Aorta (tissue), 5 donors: ENCODE results near the gene ATP13A2. TPM values are rescaled to one million over a fixed set of nuclear protein-coding genes. Genes with fewer than 3 reads are reported as not detected.

Source experiments
- ATAC-seq: fragments of 200-7000 bp; cut with Tn5 transposase; one replicate; pipeline ENCODE4 v1.9.1; 2022; ENCODE audit warnings: moderate library complexity; ENCODE audit not compliant: low FRiP score
- DNase-seq, 2 donors: peaks; one replicate each; pipeline ENCODE4 v3.0.0-alpha.2; 2020
- H3K27ac ChIP-seq, 2 donors: one replicate each; pipeline ENCODE4 v1.5.1; 2013; ENCODE audit warnings: low read length in 2 of 2, mild to moderate bottlenecking in 2 of 2, moderate library complexity in 2 of 2, control low read depth in 1 of 2, inconsistent platforms in 1 of 2, low read depth in 1 of 2
- H3K27me3 ChIP-seq, 2 donors: one replicate each; pipeline ENCODE4 v1.6.1; 2013; ENCODE audit warnings: control low read depth in 1 of 2, low read length in 1 of 2, mild to moderate bottlenecking in 1 of 2, moderate library complexity in 1 of 2; ENCODE audit not compliant: insufficient read depth in 2 of 2, control insufficient read depth in 1 of 2
- H3K36me3 ChIP-seq, 2 donors: one replicate each; pipeline ENCODE4 v1.6.1; 2013; ENCODE audit warnings: control low read depth in 1 of 2, low read length in 1 of 2, mild to moderate bottlenecking in 1 of 2; ENCODE audit not compliant: insufficient read depth in 2 of 2, control insufficient read depth in 1 of 2
- H3K4me1 ChIP-seq, 2 donors: one replicate each; pipeline ENCODE4 v1.6.1; 2013; ENCODE audit warnings: low read length in 2 of 2, control low read depth in 1 of 2, mild to moderate bottlenecking in 1 of 2, moderate library complexity in 1 of 2; ENCODE audit not compliant: insufficient read depth in 2 of 2, control insufficient read depth in 1 of 2
- H3K4me3 ChIP-seq, 2 donors: one replicate each; pipeline ENCODE4 v1.5.1; 2013; ENCODE audit warnings: low read length in 2 of 2, control low read depth in 1 of 2, mild to moderate bottlenecking in 1 of 2
- H3K9me3 ChIP-seq: one replicate; pipeline ENCODE4 v1.6.1; 2013; ENCODE audit warnings: mild to moderate bottlenecking, low read length; ENCODE audit not compliant: control insufficient read depth
- WGBS, 2 donors: extraction: QIAGEN DNeasy Blood & Tissue Kit; methylation state at CpG; one replicate each; pipeline ENCODE4 v1.1.7; 2013; 5-methylcytosine and 5-hydroxymethylcytosine counted together
- intact Hi-C, 2 donors: fragments of 100-400 bp; cut with DNase I; formaldehyde crosslinking; loops; one replicate each; pipeline versions ENCODE4 v1.14.2 to v1.15.0; 2022
- polyA plus RNA-seq, 2 donors: library from polyadenylated mRNA; stranded (reverse); fragments of 200-250 nt; gene quantifications; one replicate each; pipeline ENCODE4 v1.2.3, GENCODE V29; 2013
- total RNA-seq, 2 donors: library from RNA; stranded (reverse); fragmentation: NEBNext Ultra II Directional; extraction: Animal tissue kit (Norgen Biotek cat#: 25700); gene quantifications; one replicate each; pipeline ENCODE4 v1.2.1, GENCODE V29; 2021
- donor health status: healthy with polysubstance abuse.
- donor health status: Bipolar disorder and iron deficiency.
- donor health status: DM: no; HTN: no; CAD: no.
- donor health status: DM: no; HTN: no; CAD: no.
- donor health status: DM: yes; HTN: yes; CAD: no.

The ATP13A2 gene
- total and polyA plus RNA-seq, 4 donors: 9.4 to 36.7 (median 27.9) TPM

GRCh38 chr1:17014671-17015567, 3.2 kb upstream of the ATP13A2 start:
- no peak for ATAC-seq
- no peaks in the 10 kb centered on the region for H3K36me3 ChIP-seq
- no peaks in the 10 kb centered on the region for H3K27me3 ChIP-seq
- peak in 1 of 2 donors; percentile 13 for DNase-seq
- H3K4me1 ChIP-seq: no peaks in the 10 kb centered on the region
- WGBS, 2 donors: 73 to 74% methylated on average over 10 of the region's 10 CpGs
- no peaks in the 10 kb centered on the region for H3K9me3 ChIP-seq
- H3K4me3 ChIP-seq: no peak overlapping the region
- intact Hi-C loops: loop anchor here in 1 of 2 donors (5.0 kb wide), 1 partner anchor 48 kb away; no protein-coding TSS in a partner anchor
- H3K27ac ChIP-seq: no peak overlapping the region

GRCh38 chr1:17013491-17014320, 2.0 kb upstream of the ATP13A2 start:
- H3K27ac ChIP-seq: no peak overlapping the region
- H3K4me3 ChIP-seq: no peak overlapping the region
- intact Hi-C loops: loop anchor here in 1 of 2 donors (2.0 to 5.0 kb wide), 2 partner anchors 39 to 46 kb away; no protein-coding TSS in a partner anchor
- WGBS, 2 donors: 90% methylated on average over 13 of the region's 13 CpGs
- no peaks in the 10 kb centered on the region for H3K27me3 ChIP-seq
- no peaks in the 10 kb centered on the region for H3K36me3 ChIP-seq
- H3K4me1 ChIP-seq: no peaks in the 10 kb centered on the region
- H3K9me3 ChIP-seq: no peaks in the 10 kb centered on the region
- DNase-seq (peak in 1 of 2 donors; percentile 50), ATAC-seq (no peak)

- 68 to 69% methylated on average over 9 of the region's 9 CpGs for WGBS, 2 donors
- H3K4me1 ChIP-seq: no peaks in the 10 kb centered on the region
- intact Hi-C loops: loop anchor here in 1 of 2 donors (2.0 to 5.0 kb wide), 2 partner anchors 40 to 46 kb away; no protein-coding TSS in a partner anchor
- ATAC-seq (no peak), DNase-seq (peak in 1 of 2 donors; percentile 64)
- H3K27ac ChIP-seq: no peak overlapping the region
- H3K9me3 ChIP-seq: no peaks in the 10 kb centered on the region
- H3K36me3 ChIP-seq: no peaks in the 10 kb centered on the region
- no peak overlapping the region for H3K4me3 ChIP-seq
- H3K27me3 ChIP-seq: no peaks in the 10 kb centered on the region
Observed at GRCh38 chr1:17012775-17013490, 1.2 kb upstream of the ATP13A2 start.

GRCh38 chr1:17011092-17011438, 663 bp downstream of the ATP13A2 start:
- Histone ChIP-seq H3K4me1 (no peaks in the 10 kb centered on the region), H3K36me3 (no peaks in the 10 kb centered on the region), H3K27ac (no peak overlapping the region), H3K9me3 (no peaks in the 10 kb centered on the region), H3K4me3 (peak overlapping the region; percentile 87 to 88), H3K27me3 (no peaks in the 10 kb centered on the region)
- 1 to 2% methylated on average over 15 of the region's 15 CpGs for WGBS, 2 donors
- DNase-seq: no peak
- ATAC-seq: no peak
- intact Hi-C loops: loop anchor here in 1 of 2 donors (5.0 kb wide), 1 partner anchor 44 kb away; no protein-coding TSS in a partner anchor

GRCh38 chr1:17009706-17010105, 2.0 kb downstream of the ATP13A2 start:
- H3K27me3 ChIP-seq: no peaks in the 10 kb centered on the region
- no peaks in the 10 kb centered on the region for H3K36me3 ChIP-seq
- H3K27ac ChIP-seq: no peak overlapping the region
- no peaks in the 10 kb centered on the region for H3K9me3 ChIP-seq
- DNase-seq (peak in 1 of 2 donors; percentile 35), ATAC-seq (no peak)
- 57 to 81% methylated on average over 4 of the region's 4 CpGs for WGBS, 2 donors
- no peak overlapping the region for H3K4me3 ChIP-seq
- no peaks in the 10 kb centered on the region for H3K4me1 ChIP-seq
- intact Hi-C loops: loop anchor here in 1 of 2 donors (5.0 kb wide), 1 partner anchor 42 kb away; no protein-coding TSS in a partner anchor

- no peaks in the 10 kb centered on the region for H3K27me3 ChIP-seq
- H3K4me1 ChIP-seq: no peaks in the 10 kb centered on the region
- H3K36me3 ChIP-seq: peaks cover 0 to 5% of the 10 kb centered on the region in 2 donors
- no peak overlapping the region for H3K4me3 ChIP-seq
- no peak overlapping the region for H3K27ac ChIP-seq
- DNase-seq (peak in 1 of 2 donors; percentile 37), ATAC-seq (no peak)
- intact Hi-C loops: no loop called here
- WGBS, 2 donors: 92 to 94% methylated on average over 15 of the region's 15 CpGs
- no peaks in the 10 kb centered on the region for H3K9me3 ChIP-seq
Observed at GRCh38 chr1:17008208-17008855, 3.4 kb downstream of the ATP13A2 start.

GRCh38 chr1:17007121-17007520, 4.6 kb downstream of the ATP13A2 start:
- Histone ChIP-seq H3K36me3 (peaks cover 0 to 8% of the 10 kb centered on the region in 2 donors), H3K4me3 (no peak overlapping the region), H3K4me1 (no peaks in the 10 kb centered on the region), H3K27ac (no peak overlapping the region), H3K27me3 (no peaks in the 10 kb centered on the region), H3K9me3 (no peaks in the 10 kb centered on the region)
- WGBS, 2 donors: 90 to 93% methylated on average over 8 of the region's 8 CpGs
- ATAC-seq (no peak), DNase-seq (peak in 1 of 2 donors; percentile 64)
- intact Hi-C loops: no loop called here

- H3K36me3 ChIP-seq: peaks cover 0 to 12% of the 10 kb centered on the region in 2 donors
- intact Hi-C loops: no loop called here
- no peak overlapping the region for H3K4me3 ChIP-seq
- no peak for ATAC-seq
- H3K27me3 ChIP-seq: no peaks in the 10 kb centered on the region
- no peak overlapping the region for H3K27ac ChIP-seq
- WGBS, 2 donors: 93 to 94% methylated on average over 19 of the region's 19 CpGs
- H3K9me3 ChIP-seq: no peaks in the 10 kb centered on the region
- no peak for DNase-seq
- no peaks in the 10 kb centered on the region for H3K4me1 ChIP-seq
Observed at GRCh38 chr1:17005365-17005740, 6.4 kb downstream of the ATP13A2 start.
